ENCODE results near the gene RSPH6A. TPM values are rescaled to one million over a fixed set of nuclear protein-coding genes. Genes with fewer than 3 reads are reported as not detected.

Gene RSPH6A
- total and polyA plus RNA-seq, 2 of the 13 experiments (the other 11 are each of a cell fraction or from before 2014, with no cell fraction given), result 0.07 TPM; not detected in 1

DNA sequence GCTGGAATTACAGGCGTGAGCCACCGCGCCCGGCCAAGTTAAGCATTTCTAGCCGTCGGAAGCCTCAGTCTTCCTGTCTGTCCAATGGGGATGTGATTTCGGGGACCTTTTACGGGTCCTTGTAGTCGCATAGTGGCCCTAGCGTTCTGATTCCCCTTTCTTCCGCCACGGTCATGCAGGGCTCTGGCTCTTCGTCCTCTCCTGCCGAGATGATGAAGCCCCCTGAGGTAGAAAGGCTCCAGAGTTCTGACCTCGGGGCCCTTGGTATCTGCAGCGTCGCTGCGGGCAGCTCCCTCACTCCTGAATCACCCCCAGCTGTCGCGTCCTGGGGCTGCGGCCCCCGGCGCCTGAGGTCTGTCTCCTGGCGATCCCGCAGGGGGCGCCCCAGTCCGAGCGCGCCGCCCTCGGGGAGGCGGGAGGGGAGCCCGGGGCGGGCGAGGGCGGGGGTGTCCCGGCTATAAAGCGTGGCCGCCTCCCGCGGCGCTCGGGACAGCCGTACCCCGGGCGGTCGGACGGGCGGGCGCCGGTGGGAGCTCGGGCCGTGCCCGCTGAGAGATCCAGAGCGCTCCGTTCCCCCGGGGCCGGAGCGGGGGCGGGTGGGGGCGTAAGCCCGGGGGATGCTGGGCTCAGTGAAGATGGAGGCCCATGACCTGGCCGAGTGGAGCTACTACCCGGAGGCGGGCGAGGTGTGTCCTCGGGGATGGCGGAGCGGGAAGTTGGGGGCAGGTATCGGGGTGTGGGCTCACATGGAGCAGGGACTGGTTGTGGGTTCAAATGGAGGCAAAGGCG is 48.9 kb upstream of the RSPH6A start, which contains the start of gene FOXA3 (continued):
- TF ChIP-seq, protein P1, sequence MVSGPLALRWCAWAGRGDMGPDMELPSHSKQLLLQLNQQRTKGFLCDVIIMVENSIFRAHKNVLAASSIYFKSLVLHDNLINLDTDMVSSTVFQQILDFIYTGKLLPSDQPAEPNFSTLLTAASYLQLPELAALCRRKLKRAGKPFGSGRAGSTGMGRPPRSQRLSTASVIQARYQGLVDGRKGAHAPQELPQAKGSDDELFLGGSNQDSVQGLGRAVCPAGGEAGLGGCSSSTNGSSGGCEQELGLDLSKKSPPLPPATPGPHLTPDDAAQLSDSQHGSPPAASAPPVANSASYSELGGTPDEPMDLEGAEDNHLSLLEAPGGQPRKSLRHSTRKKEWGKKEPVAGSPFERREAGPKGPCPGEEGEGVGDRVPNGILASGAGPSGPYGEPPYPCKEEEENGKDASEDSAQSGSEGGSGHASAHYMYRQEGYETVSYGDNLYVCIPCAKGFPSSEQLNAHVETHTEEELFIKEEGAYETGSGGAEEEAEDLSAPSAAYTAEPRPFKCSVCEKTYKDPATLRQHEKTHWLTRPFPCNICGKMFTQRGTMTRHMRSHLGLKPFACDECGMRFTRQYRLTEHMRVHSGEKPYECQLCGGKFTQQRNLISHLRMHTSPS (CRISPR knock-in tag; IDR thresholded peaks at IDR 0.05; ENCODE audit: low read depth), result no peak
- TF ChIP-seq ZNF788 (CRISPR knock-in tag; IDR thresholded peaks at IDR 0.05; ENCODE audit: borderline replicate concordance) (no peak), HMG20B (CRISPR knock-in tag; conservative IDR thresholded peaks at IDR 0.05) (no peak), YEATS2 (CRISPR knock-in tag; IDR thresholded peaks at IDR 0.05; ENCODE audit: borderline replicate concordance) (peak; percentile 39; the same call in 1 of the 2 replicates), KLF12 (CRISPR knock-in tag; IDR thresholded peaks at IDR 0.05; ENCODE audit: borderline replicate concordance) (no peak; the same call in 1 of the 2 replicates), SIX1 (CRISPR knock-in tag; IDR thresholded peaks at IDR 0.05; ENCODE audit: borderline replicate concordance) (no peak), CEBPZ (IDR thresholded peaks at IDR 0.05; ENCODE audit: low read length) (no peak), PPARG (CRISPR knock-in tag; conservative IDR thresholded peaks at IDR 0.05) (0 out of 2 replicates have a peak, but pooled peaks have one; percentile 20), PAX8 (CRISPR knock-in tag; IDR thresholded peaks at IDR 0.05; ENCODE audit: borderline replicate concordance) (0 out of 2 replicates have a peak, but pooled peaks have one; percentile 8), YY1 (IDR thresholded peaks at IDR 0.05; ENCODE audit: insufficient read depth, insufficient replicate concordance, low read depth, low read length) (peak; percentile 79), NFE2L2 (IDR thresholded peaks at IDR 0.05; ENCODE audit: low read length) (no peak), SMAD9 (CRISPR knock-in tag; IDR thresholded peaks at IDR 0.05) (no peak), MTERF4 (CRISPR knock-in tag; IDR thresholded peaks at IDR 0.05) (no peak), ZNF773 (CRISPR knock-in tag; IDR thresholded peaks at IDR 0.05; ENCODE audit: borderline replicate concordance) (no peak), ZBTB8A (CRISPR knock-in tag; IDR thresholded peaks at IDR 0.05; ENCODE audit: borderline replicate concordance, low read depth) (no peak), POLR2AphosphoS2 (IDR thresholded peaks at IDR 0.05; ENCODE audit: low read depth, low read length) (no peak), CREB1 (IDR thresholded peaks at IDR 0.05) (no peak), CREB1 (CRISPR knock-in tag; IDR thresholded peaks at IDR 0.05) (no peak), ZNF10 (CRISPR knock-in tag; IDR thresholded peaks at IDR 0.05; ENCODE audit: borderline replicate concordance, low read depth) (no peak), CERS6 (CRISPR knock-in tag; IDR thresholded peaks at IDR 0.05) (no peak)
- TF ChIP-seq, protein P2, sequence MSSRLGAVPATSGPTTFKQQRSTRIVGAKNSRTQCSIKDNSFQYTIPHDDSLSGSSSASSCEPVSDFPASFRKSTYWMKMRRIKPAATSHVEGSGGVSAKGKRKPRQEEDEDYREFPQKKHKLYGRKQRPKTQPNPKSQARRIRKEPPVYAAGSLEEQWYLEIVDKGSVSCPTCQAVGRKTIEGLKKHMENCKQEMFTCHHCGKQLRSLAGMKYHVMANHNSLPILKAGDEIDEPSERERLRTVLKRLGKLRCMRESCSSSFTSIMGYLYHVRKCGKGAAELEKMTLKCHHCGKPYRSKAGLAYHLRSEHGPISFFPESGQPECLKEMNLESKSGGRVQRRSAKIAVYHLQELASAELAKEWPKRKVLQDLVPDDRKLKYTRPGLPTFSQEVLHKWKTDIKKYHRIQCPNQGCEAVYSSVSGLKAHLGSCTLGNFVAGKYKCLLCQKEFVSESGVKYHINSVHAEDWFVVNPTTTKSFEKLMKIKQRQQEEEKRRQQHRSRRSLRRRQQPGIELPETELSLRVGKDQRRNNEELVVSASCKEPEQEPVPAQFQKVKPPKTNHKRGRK (CRISPR knock-in tag; IDR thresholded peaks at IDR 0.05), result no peak

Data from HepG2 (cell line).